Hepatocyte (in vitro differentiated cells): ENCODE measurements around the gene PLCXD3. TPM values are rescaled to one million over a fixed set of nuclear protein-coding genes. Genes with fewer than 3 reads are reported as not detected.

Experiments used
- DNase-seq: peaks from one replicate; pipeline ENCODE4 v3.0.0-alpha.2; 2016; ENCODE audit warnings: low spot score
- H2AFZ ChIP-seq: fragments of 200-600 bp; sonication (generic); 2 replicates; pipeline ENCODE4 v1.6.0; 2016; ENCODE audit warnings: antibody characterized with exemption, mild to moderate bottlenecking
- H3K27ac ChIP-seq: fragments of 200-600 bp; sonication (generic); 2 replicates; pipeline ENCODE4 v1.5.1; 2016; ENCODE audit warnings: mild to moderate bottlenecking
- H3K27me3 ChIP-seq: fragments of 200-600 bp; sonication (generic); 2 replicates; pipeline ENCODE4 v1.6.1; 2016
- H3K36me3 ChIP-seq: fragments of 200-600 bp; sonication (generic); replicated peaks from 2 replicates; pipeline ENCODE4 v1.5.1; 2016; ENCODE audit warnings: low read depth; ENCODE audit not compliant: insufficient read depth
- H3K4me1 ChIP-seq: fragments of 200-600 bp; sonication (generic); 2 replicates; pipeline ENCODE4 v1.5.1; 2016; ENCODE audit warnings: mild to moderate bottlenecking, moderate library complexity; ENCODE audit not compliant: insufficient read depth
- H3K4me2 ChIP-seq: fragments of 200-600 bp; sonication (generic); 2 replicates; pipeline ENCODE4 v1.6.0; 2016
- H3K4me3 ChIP-seq: fragments of 200-600 bp; sonication (generic); 2 replicates; pipeline ENCODE4 v1.5.1; 2016; ENCODE audit warnings: mild to moderate bottlenecking
- H3K79me2 ChIP-seq: fragments of 200-600 bp; sonication (generic); 2 replicates; pipeline ENCODE4 v1.6.0; 2017; ENCODE audit warnings: mild to moderate bottlenecking
- H3K9me2 ChIP-seq: fragments of 200-600 bp; sonication (generic); replicated peaks from 2 replicates; pipeline ENCODE4 v1.6.0; 2017; ENCODE audit warnings: mild to moderate bottlenecking; ENCODE audit not compliant: insufficient read depth
- H3K9me3 ChIP-seq: fragments of 200-600 bp; sonication (generic); 2 replicates; pipeline ENCODE4 v1.5.1; 2016; ENCODE audit warnings: low read depth, mild to moderate bottlenecking
- H4K20me1 ChIP-seq: fragments of 200-600 bp; sonication (generic); 2 replicates; pipeline ENCODE4 v1.6.0; 2016; ENCODE audit warnings: mild to moderate bottlenecking; ENCODE audit not compliant: insufficient read depth, poor library complexity, severe bottlenecking
- EZH2 ChIP-seq: fragments of 200-600 bp; sonication (generic); IDR thresholded peaks from 2 replicates; pipeline ENCODE4 v1.6.1; 2016; ENCODE audit warnings: antibody characterized with exemption, mild to moderate bottlenecking, borderline replicate concordance
- EZH2phosphoT487 ChIP-seq: fragments of 200-600 bp; sonication (generic); IDR thresholded peaks from one replicate; pipeline ENCODE4 v1.6.1; 2018; ENCODE audit warnings: antibody characterized with exemption, mild to moderate bottlenecking, low read depth, moderate library complexity; ENCODE audit not compliant: unreplicated experiment, severe bottlenecking
- WGBS: methylation state at CpG from one replicate; pipeline ENCODE4 v1.1.6; 2016; ENCODE audit warnings: low lambda C conversion rate; ENCODE audit errors: missing lambda C conversion rate; 5-methylcytosine and 5-hydroxymethylcytosine counted together
- polyA plus RNA-seq: library from polyadenylated mRNA; unstranded; fragments of >200 nt; fragmentation: Nextera tagmentation; extraction: Ambion mirVana; gene quantifications from 2 replicates; pipeline ENCODE4 v1.2.1, GENCODE V29; 2016
- total RNA-seq: library from RNA; depleted of rRNA; stranded (reverse); fragments of >200 nt; gene quantifications from 2 replicates; pipeline ENCODE4 v1.2.3, GENCODE V29; 2014
- TF ChIP-seq, protein P1 (sequence below): fragments of 200-600 bp; sonication (generic); IDR thresholded peaks from 2 replicates; pipeline ENCODE4 v1.5.1; 2016; ENCODE audit warnings: antibody characterized with exemption, mild to moderate bottlenecking; ENCODE audit not compliant: poor library complexity

Gene PLCXD3
- total and polyA plus RNA-seq, 2 experiments from 2014 or later, result 0.47 to 2.2 TPM

DNA sequence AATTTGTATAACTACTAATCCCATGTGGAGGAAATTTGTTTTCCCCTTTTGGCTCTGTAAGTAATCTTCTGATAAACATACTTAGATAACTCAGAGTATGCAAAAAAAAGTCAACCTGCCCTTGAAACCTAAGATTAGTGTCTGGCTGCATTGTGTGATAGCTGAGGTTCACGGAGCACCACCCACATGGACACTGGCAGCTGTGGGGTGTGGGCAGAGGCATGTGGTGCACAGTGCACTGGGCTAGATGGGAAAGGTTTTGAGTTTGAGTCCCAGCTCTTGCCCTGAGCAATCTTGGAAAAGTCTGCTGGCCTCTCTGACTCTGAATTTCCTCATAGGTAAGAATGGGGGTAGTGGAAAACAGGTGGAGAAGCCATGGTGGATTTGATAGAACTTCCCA, 75.1 kb downstream of the PLCXD3 start:
- no peak for DNase-seq
- no peak overlapping the region for H3K4me2 ChIP-seq
- H3K9me2 ChIP-seq, result no peaks in the 10 kb centered on the region
- H4K20me1 ChIP-seq, result no peaks in the 10 kb centered on the region
- H3K4me1 ChIP-seq, result no peaks in the 10 kb centered on the region
- no peak overlapping the region for H3K27ac ChIP-seq
- H3K79me2 ChIP-seq, result no peaks in the 10 kb centered on the region
- no peaks in the 10 kb centered on the region for H3K36me3 ChIP-seq
- no peaks in the 10 kb centered on the region for H3K27me3 ChIP-seq
- no peaks in the 10 kb centered on the region for H3K9me3 ChIP-seq
- no peak overlapping the region for H3K4me3 ChIP-seq
- WGBS, result 54% methylated on average over 1 of the region's 1 CpG
- TF ChIP-seq EZH2, result no peak
- TF ChIP-seq EZH2phosphoT487, result no peak
- TF ChIP-seq, protein P1, sequence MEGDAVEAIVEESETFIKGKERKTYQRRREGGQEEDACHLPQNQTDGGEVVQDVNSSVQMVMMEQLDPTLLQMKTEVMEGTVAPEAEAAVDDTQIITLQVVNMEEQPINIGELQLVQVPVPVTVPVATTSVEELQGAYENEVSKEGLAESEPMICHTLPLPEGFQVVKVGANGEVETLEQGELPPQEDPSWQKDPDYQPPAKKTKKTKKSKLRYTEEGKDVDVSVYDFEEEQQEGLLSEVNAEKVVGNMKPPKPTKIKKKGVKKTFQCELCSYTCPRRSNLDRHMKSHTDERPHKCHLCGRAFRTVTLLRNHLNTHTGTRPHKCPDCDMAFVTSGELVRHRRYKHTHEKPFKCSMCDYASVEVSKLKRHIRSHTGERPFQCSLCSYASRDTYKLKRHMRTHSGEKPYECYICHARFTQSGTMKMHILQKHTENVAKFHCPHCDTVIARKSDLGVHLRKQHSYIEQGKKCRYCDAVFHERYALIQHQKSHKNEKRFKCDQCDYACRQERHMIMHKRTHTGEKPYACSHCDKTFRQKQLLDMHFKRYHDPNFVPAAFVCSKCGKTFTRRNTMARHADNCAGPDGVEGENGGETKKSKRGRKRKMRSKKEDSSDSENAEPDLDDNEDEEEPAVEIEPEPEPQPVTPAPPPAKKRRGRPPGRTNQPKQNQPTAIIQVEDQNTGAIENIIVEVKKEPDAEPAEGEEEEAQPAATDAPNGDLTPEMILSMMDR, result no peak
- no peak overlapping the region for H2AFZ ChIP-seq

DNA sequence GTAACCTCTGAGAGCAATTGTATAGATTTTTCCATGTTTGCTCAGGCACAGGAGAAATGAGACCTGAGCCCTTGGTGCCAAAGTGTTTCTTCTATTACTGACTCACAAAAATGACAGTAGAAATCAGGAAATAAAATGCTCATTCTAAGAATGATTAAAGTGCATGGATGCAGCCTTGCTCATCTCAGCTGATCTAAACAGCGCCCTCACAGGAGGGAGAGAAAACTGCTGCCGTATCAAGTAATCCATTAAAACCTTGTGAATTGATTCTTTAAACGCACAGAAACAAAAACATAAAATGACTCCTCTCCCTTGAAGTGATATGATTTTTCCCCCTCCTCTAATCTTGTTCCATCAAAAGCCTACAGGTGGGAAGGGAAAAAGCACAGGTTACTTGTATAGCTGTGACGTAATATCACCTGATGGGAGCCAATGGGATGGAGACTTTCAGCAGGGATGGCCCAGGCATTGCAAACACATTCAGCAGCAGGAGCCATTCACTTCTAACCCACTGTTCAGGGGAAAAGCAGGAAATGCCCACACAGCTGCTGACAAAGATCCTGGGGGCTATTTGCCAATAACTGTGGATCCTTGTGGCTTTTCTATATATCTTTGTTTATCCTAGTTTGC, 76.7 kb downstream of the PLCXD3 start:
- H3K27me3 ChIP-seq, result no peaks in the 10 kb centered on the region
- no peaks in the 10 kb centered on the region for H3K9me3 ChIP-seq
- TF ChIP-seq EZH2, result no peak
- TF ChIP-seq, protein P1, result peak; percentile 37
- DNase-seq, result no peak
- no peaks in the 10 kb centered on the region for H3K9me2 ChIP-seq
- WGBS, result 62% methylated on average over 4 of the region's 4 CpGs
- no peaks in the 10 kb centered on the region for H4K20me1 ChIP-seq
- no peaks in the 10 kb centered on the region for H3K36me3 ChIP-seq
- no peak overlapping the region for H3K4me2 ChIP-seq
- no peak overlapping the region for H3K27ac ChIP-seq
- H3K4me3 ChIP-seq, result no peak overlapping the region
- H3K4me1 ChIP-seq, result no peaks in the 10 kb centered on the region
- no peaks in the 10 kb centered on the region for H3K79me2 ChIP-seq
- H2AFZ ChIP-seq, result no peak overlapping the region

DNA sequence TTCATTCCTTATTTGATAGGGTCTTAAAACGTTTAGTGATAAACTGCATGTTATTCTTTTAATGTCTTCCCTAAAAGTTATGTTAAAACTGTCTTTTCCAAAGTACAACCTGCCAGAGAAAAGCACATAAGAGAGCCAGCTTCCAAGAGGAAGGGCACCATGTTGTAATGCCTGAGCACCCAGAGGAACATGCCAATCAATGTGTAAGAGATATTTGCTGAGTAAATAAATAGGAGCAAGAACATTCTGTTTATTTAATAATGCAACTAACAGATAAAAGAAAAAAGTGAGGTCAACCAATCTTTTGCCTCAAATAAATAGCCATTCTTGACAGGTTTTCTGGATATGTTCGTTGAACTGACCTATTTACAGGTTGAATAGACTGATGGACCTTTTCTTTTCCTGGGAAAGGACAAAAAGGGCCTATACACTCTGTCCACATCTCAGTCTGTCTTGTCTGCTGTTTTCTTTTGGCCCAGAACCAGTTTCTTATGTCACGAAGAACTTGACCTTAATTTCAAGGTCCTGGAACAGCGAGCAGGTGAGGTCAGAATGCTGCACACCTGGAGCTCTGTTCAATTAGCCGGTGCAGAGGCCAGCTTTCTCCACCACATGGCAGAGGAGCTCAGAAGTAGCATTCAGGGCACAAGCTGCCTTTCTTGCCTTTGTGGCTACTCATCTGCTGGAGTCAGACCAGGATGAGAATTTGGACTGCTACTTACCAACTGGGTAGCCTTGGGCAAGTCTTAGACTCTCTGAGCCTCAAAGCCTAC, 77.7 kb downstream of the PLCXD3 start:
- no peak overlapping the region for H2AFZ ChIP-seq
- no peaks in the 10 kb centered on the region for H3K36me3 ChIP-seq
- no peak overlapping the region for H3K4me3 ChIP-seq
- H4K20me1 ChIP-seq, result no peaks in the 10 kb centered on the region
- WGBS, result 77% methylated on average over 5 of the region's 5 CpGs
- no peak for DNase-seq
- no peak overlapping the region for H3K4me2 ChIP-seq
- no peaks in the 10 kb centered on the region for H3K9me3 ChIP-seq
- TF ChIP-seq EZH2, result no peak
- no peak for TF ChIP-seq EZH2phosphoT487
- TF ChIP-seq, protein P1, result no peak
- no peaks in the 10 kb centered on the region for H3K27me3 ChIP-seq
- H3K27ac ChIP-seq, result no peak overlapping the region
- H3K9me2 ChIP-seq, result no peaks in the 10 kb centered on the region
- H3K79me2 ChIP-seq, result no peaks in the 10 kb centered on the region
- no peaks in the 10 kb centered on the region for H3K4me1 ChIP-seq
